PC-3 (cell line): ENCODE measurements around the gene RTP4.

Source experiments
- EZH2 ChIP-seq: fragments of 300-600 bp; sonication (generic); IDR thresholded peaks from one replicate; pipeline ENCODE4 v1.6.1; 2017; ENCODE audit warnings: antibody characterized with exemption, mild to moderate bottlenecking, low read length; ENCODE audit not compliant: unreplicated experiment
- TF ChIP-seq, protein P1 (sequence below): fragments of 300-600 bp; sonication (generic); conservative IDR thresholded peaks from 2 replicates; pipeline ENCODE4 v1.5.1; 2017; ENCODE audit warnings: antibody characterized with exemption, low read depth, mild to moderate bottlenecking, low read length

DNA sequence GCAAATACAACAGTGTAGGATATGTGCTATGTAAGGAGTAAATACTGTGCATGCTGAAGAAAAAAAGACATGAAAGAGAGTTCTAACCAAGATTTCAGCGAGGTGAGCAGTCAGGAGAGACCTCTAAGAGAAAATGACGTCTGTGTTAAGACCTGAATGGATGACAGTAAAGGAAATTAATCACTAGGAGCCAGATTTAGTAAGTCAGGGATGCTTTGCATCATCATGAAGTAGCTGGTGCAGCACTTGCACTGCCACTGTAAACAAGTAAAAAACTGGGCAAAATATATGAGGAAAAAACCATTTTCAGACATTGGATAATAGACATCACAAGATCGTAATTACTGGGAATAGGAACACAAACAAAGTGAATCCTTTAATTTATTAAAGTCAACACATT is 32.6 kb downstream of the RTP4 start:
- TF ChIP-seq EZH2: no peak
- TF ChIP-seq, protein P1, sequence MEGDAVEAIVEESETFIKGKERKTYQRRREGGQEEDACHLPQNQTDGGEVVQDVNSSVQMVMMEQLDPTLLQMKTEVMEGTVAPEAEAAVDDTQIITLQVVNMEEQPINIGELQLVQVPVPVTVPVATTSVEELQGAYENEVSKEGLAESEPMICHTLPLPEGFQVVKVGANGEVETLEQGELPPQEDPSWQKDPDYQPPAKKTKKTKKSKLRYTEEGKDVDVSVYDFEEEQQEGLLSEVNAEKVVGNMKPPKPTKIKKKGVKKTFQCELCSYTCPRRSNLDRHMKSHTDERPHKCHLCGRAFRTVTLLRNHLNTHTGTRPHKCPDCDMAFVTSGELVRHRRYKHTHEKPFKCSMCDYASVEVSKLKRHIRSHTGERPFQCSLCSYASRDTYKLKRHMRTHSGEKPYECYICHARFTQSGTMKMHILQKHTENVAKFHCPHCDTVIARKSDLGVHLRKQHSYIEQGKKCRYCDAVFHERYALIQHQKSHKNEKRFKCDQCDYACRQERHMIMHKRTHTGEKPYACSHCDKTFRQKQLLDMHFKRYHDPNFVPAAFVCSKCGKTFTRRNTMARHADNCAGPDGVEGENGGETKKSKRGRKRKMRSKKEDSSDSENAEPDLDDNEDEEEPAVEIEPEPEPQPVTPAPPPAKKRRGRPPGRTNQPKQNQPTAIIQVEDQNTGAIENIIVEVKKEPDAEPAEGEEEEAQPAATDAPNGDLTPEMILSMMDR: no peak
